ENCODE results near the gene SLC35F1.
"Not testable (repeated sequence)": the region's sequence is repeated elsewhere in the genome, so short reads cannot be mapped to it uniquely, and the experiment has no call there.

Gene SLC35F1

GRCh38 chr6:117906958-117907600, at the start of gene SLC35F1:
Gene SLC35F1 (plus strand): TSS chr6:117907264.
- DNase-seq: no peak

DNA sequence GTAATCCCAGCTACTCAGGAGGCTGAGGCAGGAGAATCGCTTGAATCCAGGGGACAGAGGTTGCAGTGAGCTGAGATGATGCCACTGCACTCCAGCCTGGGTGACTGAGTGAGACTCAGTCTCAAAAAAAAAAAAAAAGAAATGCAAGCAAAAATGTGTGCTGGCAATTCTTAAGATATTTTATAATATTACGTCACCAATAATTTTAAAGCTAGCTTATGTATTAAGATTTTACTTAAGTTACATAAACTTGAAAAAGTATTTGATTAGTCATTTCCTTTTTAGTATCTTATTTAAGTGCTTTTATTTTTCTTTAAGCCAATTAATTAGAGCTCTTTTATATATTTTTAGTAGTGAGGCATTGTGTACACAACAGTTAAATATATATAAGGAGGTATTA, 48.5 kb upstream of the SLC35F1 start:
- not testable (repeated sequence) for DNase-seq

DNA sequence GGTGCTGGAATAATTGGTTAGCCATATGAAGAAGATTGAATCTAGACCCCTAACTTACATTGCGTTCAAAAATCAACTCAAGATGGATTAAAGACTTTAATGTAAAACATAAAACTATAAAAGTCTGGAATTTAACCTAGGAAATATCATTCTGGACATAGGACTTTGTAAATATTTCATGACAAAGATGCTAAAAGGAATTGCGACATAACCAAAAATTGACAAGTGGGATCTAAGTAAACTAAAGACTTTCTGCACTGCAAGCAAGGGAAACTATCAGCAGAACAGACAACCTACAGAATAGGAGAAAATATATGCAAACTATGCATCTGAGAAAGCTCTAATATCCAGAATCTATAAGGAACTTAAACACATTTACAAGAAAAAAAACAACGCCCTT, 45.5 kb upstream of the SLC35F1 start:
- DNase-seq: no peak

DNA sequence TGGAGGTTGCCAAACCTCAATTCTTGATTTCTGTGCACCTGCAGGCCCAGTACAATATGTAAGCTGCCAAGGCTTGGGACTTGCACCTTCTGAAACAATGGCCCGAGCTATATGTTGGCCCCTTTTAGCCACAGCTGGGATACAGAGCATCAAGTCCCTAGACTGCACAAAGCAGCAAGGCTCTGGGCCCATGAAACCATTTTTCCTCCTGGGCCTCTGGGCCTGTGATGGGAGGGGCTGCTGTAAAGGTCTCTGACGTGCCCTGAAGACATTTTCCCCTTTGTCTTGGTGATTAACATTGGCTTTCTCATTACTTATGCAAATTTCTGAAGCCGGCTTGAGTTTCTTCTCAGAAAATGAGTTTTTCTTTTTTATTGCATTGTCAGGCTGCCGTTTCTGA, 40.5 kb upstream of the SLC35F1 start:
- DNase-seq: no peak

DNA sequence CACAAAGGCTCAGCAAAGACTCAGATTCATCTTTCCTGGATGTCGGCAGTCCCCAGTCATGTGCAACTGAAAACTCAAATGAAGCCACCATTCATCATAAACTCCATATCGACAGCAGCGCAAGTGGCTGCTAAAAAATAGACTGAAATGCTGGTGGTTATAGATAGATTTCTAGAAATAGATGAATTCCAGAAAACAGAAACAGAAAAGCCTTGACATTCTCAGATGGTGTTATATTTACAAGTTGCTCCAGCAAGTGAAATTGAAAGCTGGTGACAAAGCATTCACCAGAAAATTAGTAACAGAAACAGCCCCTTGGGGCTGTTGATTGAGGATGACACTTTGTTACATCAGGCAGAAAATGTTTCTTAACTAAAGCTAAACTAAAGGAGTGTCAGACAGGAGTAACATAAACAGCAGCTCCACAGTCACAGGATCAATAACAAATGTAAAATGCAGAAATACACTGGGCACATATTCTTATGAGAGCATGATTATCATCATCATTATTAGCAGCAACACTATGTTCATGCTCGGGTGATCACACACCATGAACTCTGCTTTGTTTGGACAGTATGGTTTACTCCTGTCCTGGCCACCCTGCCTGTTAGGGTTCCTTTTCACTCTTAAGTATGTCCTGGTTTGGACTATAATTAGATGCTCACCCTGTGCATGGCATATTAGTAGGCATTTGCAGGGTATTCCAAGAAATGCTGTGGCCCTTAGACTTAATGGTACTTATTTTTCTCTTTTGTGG, 36.4 kb upstream of the SLC35F1 start:
- DNase-seq: no peak

GRCh38 chr6:117880824-117881223, 26.2 kb upstream of the SLC35F1 start:
- no peak for DNase-seq

- DNase-seq: no peak
Measured at GRCh38 chr6:117890172-117890571, 16.9 kb upstream of the SLC35F1 start.

DNA sequence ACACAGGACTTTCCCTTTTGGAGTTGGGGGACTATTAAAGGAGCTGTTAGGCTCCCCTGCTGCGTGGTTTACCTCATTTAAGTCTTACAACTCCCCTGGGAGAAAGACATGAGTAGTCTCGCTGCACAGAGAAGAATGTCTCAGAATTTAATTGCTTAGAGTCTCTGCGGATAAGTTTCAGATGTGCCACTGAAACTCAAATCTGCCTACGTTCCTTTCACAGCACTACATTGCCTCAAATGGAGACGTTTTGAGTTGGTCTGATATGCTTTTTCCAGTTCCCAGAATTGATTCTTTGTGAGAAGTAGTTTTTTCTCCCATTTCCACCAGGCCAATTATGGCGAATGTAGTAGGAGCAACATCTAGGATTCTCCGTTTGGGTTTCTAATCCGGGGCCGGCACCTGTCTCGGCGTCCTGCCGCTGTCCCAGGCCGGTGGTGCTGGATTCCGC, 532 bp upstream of the SLC35F1 start:
- DNase-seq: no peak

GRCh38 chr6:117907601-117908245, 659 bp downstream of the SLC35F1 start:
- no peak for DNase-seq

- no peak for DNase-seq
Measured at GRCh38 chr6:117908246-117909068, 1.4 kb downstream of the SLC35F1 start.

GRCh38 chr6:117909638-117910037, 2.6 kb downstream of the SLC35F1 start:
- no peak for DNase-seq

GRCh38 chr6:117910549-117910948, 3.5 kb downstream of the SLC35F1 start:
- DNase-seq: no peak

- DNase-seq: no peak
Measured at GRCh38 chr6:117911150-117911549, 4.1 kb downstream of the SLC35F1 start.

- no peak for DNase-seq
Measured at GRCh38 chr6:117911660-117912059, 4.6 kb downstream of the SLC35F1 start.

DNA sequence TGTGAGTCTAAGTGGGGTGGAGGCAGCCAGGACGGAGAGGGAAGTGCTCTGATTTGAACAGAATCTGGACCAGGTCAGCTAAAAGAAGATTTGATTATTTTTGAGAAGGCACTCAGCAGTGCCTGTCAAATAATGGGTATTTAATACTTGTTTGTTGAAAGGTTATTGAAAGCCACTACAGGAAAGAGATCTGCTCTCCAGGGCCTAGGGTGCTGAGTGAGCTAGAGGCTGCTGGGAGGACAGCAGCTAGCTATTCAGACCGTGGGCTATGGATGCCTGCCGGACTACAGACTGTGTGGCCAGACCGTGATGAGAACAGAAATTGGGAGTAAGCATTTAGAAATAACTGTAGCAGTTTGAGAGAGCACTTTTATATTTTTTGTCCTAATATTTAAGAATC, 8.8 kb downstream of the SLC35F1 start:
- DNase-seq: no peak

DNA sequence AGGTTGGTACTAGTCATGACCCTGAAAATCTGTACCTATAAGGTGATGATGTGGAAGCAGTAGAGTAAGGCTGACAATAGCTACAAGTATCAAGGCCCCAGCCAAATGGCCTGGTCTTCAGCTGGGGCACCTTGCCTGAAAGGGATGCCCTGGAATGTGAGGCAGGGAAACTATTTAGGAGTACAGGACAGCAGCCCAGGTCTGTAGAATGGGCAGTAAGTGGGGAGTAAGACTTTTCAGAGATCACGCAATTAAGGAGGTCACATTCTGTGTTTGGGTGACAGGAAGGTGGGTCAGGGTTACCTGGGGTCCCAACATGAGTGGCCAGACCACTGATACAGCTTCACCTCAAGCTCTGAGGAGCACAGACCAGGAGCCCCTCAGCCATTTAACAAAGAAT, 9.4 kb downstream of the SLC35F1 start:
- no peak for DNase-seq

DNA sequence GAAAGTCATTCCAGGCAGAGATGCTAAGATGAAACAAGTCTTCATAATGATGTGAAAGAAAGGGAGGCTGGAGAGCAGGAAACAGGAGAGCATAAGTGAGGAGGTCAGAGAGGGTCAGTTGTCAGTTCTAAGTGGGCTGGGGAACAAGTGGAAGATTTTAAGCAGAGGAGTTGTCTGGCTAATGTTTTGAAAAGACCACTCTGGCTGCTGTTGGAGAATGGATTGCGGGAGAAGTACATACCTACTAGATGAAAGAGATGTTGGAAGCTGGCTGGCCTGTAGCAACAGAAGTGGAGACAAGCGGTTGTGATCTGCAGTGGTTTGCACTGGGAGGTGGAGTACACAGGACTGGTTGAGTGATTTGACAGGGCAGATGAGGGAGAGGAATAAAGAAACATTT, 10.1 kb downstream of the SLC35F1 start:
- DNase-seq: no peak

DNA sequence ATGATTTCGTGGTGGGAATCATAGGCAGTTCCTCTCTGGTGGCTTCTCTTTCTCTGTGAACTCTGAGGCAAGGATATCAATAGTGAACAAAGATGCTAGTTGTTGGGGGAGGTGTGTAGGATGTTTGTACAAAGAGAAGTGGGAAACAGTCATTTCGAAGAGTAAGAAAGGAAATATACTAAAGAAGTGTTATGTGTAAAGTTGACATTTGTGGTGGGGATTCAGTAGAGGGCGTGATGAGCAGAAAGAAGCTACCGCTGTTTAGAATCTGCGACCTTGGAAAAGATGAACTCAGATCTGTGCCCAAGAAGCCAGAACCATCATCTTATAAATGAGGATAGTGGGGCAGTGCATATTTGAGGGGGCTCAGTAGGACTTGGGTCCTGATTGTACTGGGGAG, 11.4 kb downstream of the SLC35F1 start:
- no peak for DNase-seq

DNA sequence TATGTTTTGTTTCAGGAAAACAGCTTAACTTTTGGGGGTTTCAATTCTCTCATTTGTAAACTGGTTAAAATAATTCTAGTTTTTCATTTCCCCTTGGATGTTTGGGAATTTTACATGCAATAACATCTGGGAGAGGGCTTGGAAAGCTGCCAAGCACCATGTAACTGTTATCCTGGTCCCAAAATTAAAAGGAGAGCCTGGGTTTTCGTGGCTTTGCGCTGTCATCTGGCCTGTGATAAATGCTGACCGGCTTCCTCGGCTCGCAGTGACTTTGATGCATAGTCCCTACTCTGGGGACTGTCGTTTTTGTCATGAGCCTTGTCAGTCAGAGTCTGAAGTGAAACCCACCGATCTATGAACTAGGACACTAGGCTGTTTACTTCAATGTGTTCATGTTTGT, 12.2 kb downstream of the SLC35F1 start:
- no peak for DNase-seq

- DNase-seq: no peak
Measured at GRCh38 chr6:117919775-117920729, 13.0 kb downstream of the SLC35F1 start.

- DNase-seq: no peak
Measured at GRCh38 chr6:117924690-117925089, 17.6 kb downstream of the SLC35F1 start.

GRCh38 chr6:117927866-117928265, 20.8 kb downstream of the SLC35F1 start:
- no peak for DNase-seq

All from NK-92 treated with Interleukin-12 subunit alpha and Interleukin-12 subunit beta, amount 100 ng/mL, for 24 hours (cell line).